Measurements from ENCODE around the gene ARMC3. TPM values are rescaled to one million over a fixed set of nuclear protein-coding genes. Genes with fewer than 3 reads are reported as not detected.

ARMC3 gene
- total RNA-seq, 1 donor from 2014 or later: not detected

- TF ChIP-seq, protein P1, sequence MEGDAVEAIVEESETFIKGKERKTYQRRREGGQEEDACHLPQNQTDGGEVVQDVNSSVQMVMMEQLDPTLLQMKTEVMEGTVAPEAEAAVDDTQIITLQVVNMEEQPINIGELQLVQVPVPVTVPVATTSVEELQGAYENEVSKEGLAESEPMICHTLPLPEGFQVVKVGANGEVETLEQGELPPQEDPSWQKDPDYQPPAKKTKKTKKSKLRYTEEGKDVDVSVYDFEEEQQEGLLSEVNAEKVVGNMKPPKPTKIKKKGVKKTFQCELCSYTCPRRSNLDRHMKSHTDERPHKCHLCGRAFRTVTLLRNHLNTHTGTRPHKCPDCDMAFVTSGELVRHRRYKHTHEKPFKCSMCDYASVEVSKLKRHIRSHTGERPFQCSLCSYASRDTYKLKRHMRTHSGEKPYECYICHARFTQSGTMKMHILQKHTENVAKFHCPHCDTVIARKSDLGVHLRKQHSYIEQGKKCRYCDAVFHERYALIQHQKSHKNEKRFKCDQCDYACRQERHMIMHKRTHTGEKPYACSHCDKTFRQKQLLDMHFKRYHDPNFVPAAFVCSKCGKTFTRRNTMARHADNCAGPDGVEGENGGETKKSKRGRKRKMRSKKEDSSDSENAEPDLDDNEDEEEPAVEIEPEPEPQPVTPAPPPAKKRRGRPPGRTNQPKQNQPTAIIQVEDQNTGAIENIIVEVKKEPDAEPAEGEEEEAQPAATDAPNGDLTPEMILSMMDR (IDR thresholded peaks at IDR 0.05; ENCODE audit: partially characterized antibody, unreplicated experiment): no peak
- H3K27ac Mint-ChIP-seq (ENCODE audit: unreplicated experiment): no peak overlapping the region
- no peaks in the 10 kb centered on the region for H3K4me1 Mint-ChIP-seq (ENCODE audit: low read depth, unreplicated experiment)
- H3K36me3 Mint-ChIP-seq (ENCODE audit: unreplicated experiment): peaks cover 13% of the 10 kb centered on the region
- DNase-seq: no peak
- H3K4me3 Mint-ChIP-seq (ENCODE audit: unreplicated experiment): no peak overlapping the region
- H3K27me3 Mint-ChIP-seq (ENCODE audit: unreplicated experiment): no peaks in the 10 kb centered on the region
- peaks cover 5% of the 10 kb centered on the region for H3K9me3 Mint-ChIP-seq (ENCODE audit: unreplicated experiment)
Observed at GRCh38 chr10:22911889-22912762, 15.7 kb upstream of the ARMC3 start.

DNA sequence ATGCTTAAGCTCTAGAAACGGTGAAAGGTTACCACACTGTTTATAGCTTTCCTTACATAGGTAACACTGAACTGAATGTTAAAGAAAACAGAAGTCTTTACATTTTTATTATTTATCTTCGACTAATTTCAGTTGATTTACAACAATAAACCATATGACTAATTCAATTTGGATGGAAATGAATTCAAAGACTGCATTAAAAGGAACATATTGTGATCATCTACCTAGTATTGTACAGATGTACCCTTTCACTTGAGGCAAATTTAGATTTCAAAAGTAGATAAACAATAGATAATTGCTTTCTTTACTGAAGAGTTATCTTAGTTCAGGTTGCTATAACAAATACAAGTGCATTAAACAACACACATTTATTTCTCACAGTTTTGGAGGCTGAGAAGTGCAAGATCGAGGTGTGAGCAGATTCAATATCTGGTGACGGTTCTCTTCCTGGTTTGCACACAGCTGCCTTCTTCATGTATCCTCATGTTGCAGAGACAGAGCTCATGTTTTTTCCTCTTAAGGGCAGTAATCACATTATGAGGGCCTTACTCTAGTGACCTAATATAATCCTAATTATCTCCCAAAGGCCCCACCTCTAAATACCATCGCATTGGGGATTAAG lies 15.0 kb upstream of the ARMC3 start:
- no peaks in the 10 kb centered on the region for H3K27me3 Mint-ChIP-seq (ENCODE audit: unreplicated experiment)

DNA sequence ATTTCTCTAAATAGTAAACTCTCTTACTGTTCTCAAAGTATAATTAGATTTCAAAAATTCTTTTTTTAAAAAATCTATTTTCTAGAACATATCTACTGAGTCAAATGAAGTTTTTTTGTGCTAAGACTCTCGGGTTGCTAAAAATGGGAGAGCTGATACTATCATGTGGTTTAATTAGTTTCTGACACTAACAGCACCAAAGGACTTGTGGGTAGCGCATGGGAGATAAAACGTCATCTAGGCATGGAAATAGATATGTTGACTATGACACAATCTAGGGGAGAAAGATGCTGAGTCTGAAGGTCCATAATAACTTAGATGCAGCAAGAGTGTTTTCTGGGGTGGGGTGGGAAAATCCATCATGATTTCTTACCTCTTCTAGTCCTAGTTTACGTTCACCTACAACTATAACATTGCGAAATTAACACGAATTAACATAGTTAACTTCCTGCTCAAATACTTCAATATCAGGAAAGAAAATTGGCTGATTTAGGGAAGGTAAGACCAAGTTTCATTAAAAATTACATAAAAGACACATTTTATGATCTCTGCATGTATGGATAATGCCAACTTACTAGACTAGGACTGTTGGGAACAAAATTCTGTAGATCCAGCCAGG lies 14.3 kb upstream of the ARMC3 start:
- no peaks in the 10 kb centered on the region for H3K4me1 Mint-ChIP-seq (ENCODE audit: low read depth, unreplicated experiment)
- H3K4me3 Mint-ChIP-seq (ENCODE audit: unreplicated experiment): no peak overlapping the region
- TF ChIP-seq, protein P1 (IDR thresholded peaks at IDR 0.05; ENCODE audit: partially characterized antibody, unreplicated experiment): no peak
- no peak for DNase-seq
- H3K27me3 Mint-ChIP-seq (ENCODE audit: unreplicated experiment): no peaks in the 10 kb centered on the region
- peaks cover 8% of the 10 kb centered on the region for H3K36me3 Mint-ChIP-seq (ENCODE audit: unreplicated experiment)
- H3K9me3 Mint-ChIP-seq (ENCODE audit: unreplicated experiment): peaks cover 3% of the 10 kb centered on the region
- no peak overlapping the region for H3K27ac Mint-ChIP-seq (ENCODE audit: unreplicated experiment)

More for the DNA sequence above, 15.0 kb upstream of the ARMC3 start:
- TF ChIP-seq, protein P1 (IDR thresholded peaks at IDR 0.05; ENCODE audit: partially characterized antibody, unreplicated experiment): no peak
- H3K36me3 Mint-ChIP-seq (ENCODE audit: unreplicated experiment): peaks cover 8% of the 10 kb centered on the region
- H3K4me1 Mint-ChIP-seq (ENCODE audit: low read depth, unreplicated experiment): no peaks in the 10 kb centered on the region
- no peak for DNase-seq
- no peak overlapping the region for H3K27ac Mint-ChIP-seq (ENCODE audit: unreplicated experiment)
- no peak overlapping the region for H3K4me3 Mint-ChIP-seq (ENCODE audit: unreplicated experiment)
- peaks cover 3% of the 10 kb centered on the region for H3K9me3 Mint-ChIP-seq (ENCODE audit: unreplicated experiment)

DNA sequence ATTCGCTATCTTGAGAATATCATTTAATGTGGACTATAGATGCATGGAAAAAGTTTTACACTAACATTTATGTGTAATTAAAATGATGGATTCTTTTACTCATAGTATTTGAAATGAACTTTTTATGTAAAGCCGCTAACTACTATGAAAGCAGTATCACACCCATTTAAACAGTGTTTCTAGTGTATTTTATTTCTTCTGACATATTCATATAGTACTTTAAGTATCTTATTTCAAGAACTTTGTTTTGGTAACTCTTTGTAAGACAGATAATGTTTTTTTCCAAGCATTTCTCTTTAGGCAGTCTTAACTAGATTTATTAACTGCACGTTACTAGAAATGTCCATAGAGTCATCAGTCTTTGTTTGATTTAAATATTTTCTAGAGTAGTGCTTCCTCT lies 12.5 kb upstream of the ARMC3 start:
- no peaks in the 10 kb centered on the region for H3K4me1 Mint-ChIP-seq (ENCODE audit: low read depth, unreplicated experiment)
- no peak overlapping the region for H3K27ac Mint-ChIP-seq (ENCODE audit: unreplicated experiment)
- no peaks in the 10 kb centered on the region for H3K9me3 Mint-ChIP-seq (ENCODE audit: unreplicated experiment)
- H3K36me3 Mint-ChIP-seq (ENCODE audit: unreplicated experiment): no peaks in the 10 kb centered on the region
- no peak for DNase-seq
- H3K4me3 Mint-ChIP-seq (ENCODE audit: unreplicated experiment): no peak overlapping the region
- TF ChIP-seq, protein P1 (IDR thresholded peaks at IDR 0.05; ENCODE audit: partially characterized antibody, unreplicated experiment): no peak
- H3K27me3 Mint-ChIP-seq (ENCODE audit: unreplicated experiment): no peaks in the 10 kb centered on the region

Measured in glutamatergic neuron (in vitro differentiated cells).